GM12873 (cell line): ENCODE measurements around the gene IL15RA.

Experiments
- CTCF ChIP-seq: IDR thresholded peaks from 2 replicates; pipeline ENCODE4 v1.5.1; 2012; ENCODE audit warnings: low read depth, mild to moderate bottlenecking, moderate library complexity, low read length, control low read depth; ENCODE audit not compliant: insufficient read depth; ENCODE audit errors: missing control alignments

The IL15RA gene

GRCh38 chr10:5945561-5946418, 31.6 kb downstream of the IL15RA start:
- no peak for TF ChIP-seq CTCF

- TF ChIP-seq CTCF: no peak
Measured at GRCh38 chr10:5945190-5945509, 32.2 kb downstream of the IL15RA start.

GRCh38 chr10:5944389-5945189, 32.8 kb downstream of the IL15RA start:
- no peak for TF ChIP-seq CTCF

- no peak for TF ChIP-seq CTCF
Measured at GRCh38 chr10:5943536-5943935, 33.8 kb downstream of the IL15RA start.

- no peak for TF ChIP-seq CTCF
Measured at GRCh38 chr10:5942474-5942873, 34.9 kb downstream of the IL15RA start.

GRCh38 chr10:5942001-5942400, 35.3 kb downstream of the IL15RA start:
- no peak for TF ChIP-seq CTCF

- no peak for TF ChIP-seq CTCF
Measured at GRCh38 chr10:5941579-5941978, 35.8 kb downstream of the IL15RA start.
